Panc1 (cell line): ENCODE data around the gene DCTPP1. TPM values are rescaled to one million over a fixed set of nuclear protein-coding genes. Genes with fewer than 3 reads are reported as not detected.
A peak's percentile ranks its signal among the peaks of the same experiment; 100 is the strongest.
"Not testable (repeated sequence)": the region's sequence is repeated elsewhere in the genome, so short reads cannot be mapped to it uniquely, and the experiment has no call there.

Source experiments
- ATAC-seq: fragments of 200-7000 bp; cut with Tn5 transposase; 2 replicates; pipeline ENCODE4 v1.9.1; 2020; ENCODE audit warnings: mild to moderate bottlenecking, moderate library complexity
- Bru-seq: library from RNA; stranded (reverse); fragments of 400-500 nt; gene quantifications from one replicate; lab custom pipeline; 2021; lab: Mats Ljungman, UMichigan
- BruChase-seq, 2 experiments: library from RNA; stranded (reverse); fragments of 400-500 nt; gene quantifications; one replicate each; lab custom pipeline; 2021; lab: Mats Ljungman, UMichigan
- BruUV-seq: library from RNA; stranded (reverse); fragments of 400-500 nt; replicated peaks from 2 replicates; lab custom pipeline; 2021; lab: Mats Ljungman, UMichigan
- CTCF ChIA-PET: fragments of 300-600 bp; sonication (Branson Sonifier 250); formaldehyde crosslinking; loops from one replicate; lab custom pipeline; 2022; ENCODE audit warnings: antibody characterized with exemption; lab: Charles Lee
- POLR2A ChIA-PET: fragments of 300-600 bp; sonication (Branson Sonifier 250); formaldehyde crosslinking; loops from one replicate; lab custom pipeline; 2022; ENCODE audit warnings: antibody characterized with exemption; lab: Charles Lee
- DNase-seq: peaks from one replicate; pipeline ENCODE4 v3.0.0-alpha.2; 2010; ENCODE audit warnings: low read depth, low spot score
- H3K27ac ChIP-seq: 2 replicates; pipeline ENCODE4 v1.5.1; 2011; ENCODE audit warnings: mild to moderate bottlenecking, low read length, inconsistent platforms
- H3K27me3 ChIP-seq: fragments of 200-500 bp; sonication (Bioruptor generic); 2 replicates; pipeline ENCODE4 v1.6.0; 2014; ENCODE audit warnings: low read length, inconsistent platforms; ENCODE audit not compliant: control insufficient read depth, insufficient read depth
- H3K36me3 ChIP-seq: fragments of 200-500 bp; sonication (Bioruptor generic); 2 replicates; pipeline ENCODE4 v1.5.1; 2014; ENCODE audit warnings: inconsistent platforms, mild to moderate bottlenecking, low read length, moderate library complexity; ENCODE audit not compliant: control insufficient read depth, insufficient read depth
- H3K4me1 ChIP-seq: 2 replicates; pipeline ENCODE4 v1.5.1; 2011; ENCODE audit warnings: inconsistent platforms, mild to moderate bottlenecking, low read length, moderate library complexity; ENCODE audit not compliant: control insufficient read depth, insufficient read depth
- H3K4me3 ChIP-seq, 2 experiments: 2 replicates each; pipeline ENCODE4 v1.5.1; 2011 to 2012; ENCODE audit warnings: low read depth in 2 of 2, low read length in 2 of 2, mild to moderate bottlenecking in 2 of 2, inconsistent platforms in 1 of 2, moderate library complexity in 1 of 2
- H3K9me3 ChIP-seq: fragments of 200-500 bp; sonication (Bioruptor generic); 2 replicates; pipeline ENCODE4 v1.5.1; 2014; ENCODE audit warnings: low read depth, mild to moderate bottlenecking, inconsistent platforms, low read length, moderate library complexity; ENCODE audit not compliant: control insufficient read depth, insufficient read depth
- CTCF ChIP-seq: fragments of 450-650 bp; IDR thresholded peaks from 2 replicates; pipeline ENCODE4 v1.5.1; 2017; ENCODE audit warnings: mild to moderate bottlenecking
- POLR2AphosphoS5 ChIP-seq: IDR thresholded peaks from 2 replicates; pipeline ENCODE4 v1.6.1; 2012; ENCODE audit warnings: mild to moderate bottlenecking, low read depth, low read length, moderate library complexity
- REST ChIP-seq, 2 experiments: IDR thresholded peaks; 2 replicates each; pipeline ENCODE4 v1.6.1; 2011 to 2012; ENCODE audit warnings: low read depth in 2 of 2, control low read depth in 1 of 2, low read length in 1 of 2, mild to moderate bottlenecking in 1 of 2, moderate library complexity in 1 of 2; ENCODE audit not compliant: insufficient read depth in 1 of 2
- SIN3A ChIP-seq: IDR thresholded peaks from 2 replicates; pipeline ENCODE4 v1.6.1; 2012; ENCODE audit warnings: low read depth, mild to moderate bottlenecking, low read length, moderate library complexity, borderline replicate concordance; ENCODE audit not compliant: insufficient read depth
- TCF7L2 ChIP-seq: IDR thresholded peaks from 2 replicates; pipeline ENCODE4 v1.6.1; 2011; ENCODE audit warnings: mild to moderate bottlenecking, low read depth, low read length, inconsistent platforms
- in situ Hi-C: cut with HindIII; loops from 2 replicates; pipeline ENCODE4 v1.10.0; 2016; ENCODE audit warnings: low sequenced_read_pairs, low pct_unique_long_range_greater_than_20kb
- intact Hi-C: fragments of 100-400 bp; cut with micrococcal nuclease; formaldehyde crosslinking; loops from one replicate; pipeline ENCODE4 v1.10.0; 2022; ENCODE audit not compliant: unreplicated experiment
- long read RNA-seq: library from polyadenylated mRNA; unstranded; transcript quantifications from one replicate; pipeline ENCODE4 v2.0.0, GENCODE V29; 2021; ENCODE audit not compliant: unreplicated experiment
- polyA plus RNA-seq: library from polyadenylated mRNA; unstranded; fragments of >200 nt; gene quantifications from one replicate; pipeline ENCODE4 v1.2.1, GENCODE V29; 2012; ENCODE audit warnings: missing spikeins; ENCODE audit not compliant: insufficient read length
- total RNA-seq: library from RNA; stranded (reverse); gene quantifications from one replicate; pipeline ENCODE4 v1.2.1, GENCODE V29; 2021; ENCODE audit not compliant: unreplicated experiment

The DCTPP1 gene
- total RNA-seq (120 TPM), Bru-seq, nascent RNA (percentile 77 among the genes with signal in this experiment), BruChase-seq, experiment 1, labeled RNA remaining after a 2-hour chase (percentile 88 among the genes with signal in this experiment), BruChase-seq, experiment 2, labeled RNA remaining after a 6-hour chase (percentile 95 among the genes with signal in this experiment)
- 162 TPM for polyA plus RNA-seq
- long read RNA-seq, transcript DCTPP1-201 (3 exons, 1,222 nt): major isoform, 167 of 249 reads
- long read RNA-seq, partial matches to known transcripts: 0 of 249 reads
- long read RNA-seq, other reads (novel, unspliced or antisense): 80 of 249 reads

- Histone ChIP-seq H3K4me3 (peak within 1 kb of the TSS; percentile 86 to 99), H3K4me1 (peaks cover 9% of the 10 kb centered on the region), H3K9me3 (no peaks in the 10 kb centered on the region), H3K27me3 (no peaks in the 10 kb centered on the region), H3K27ac (peak within 1 kb of the TSS; percentile 91), H3K36me3 (peaks cover 6% of the 10 kb centered on the region; the same call in 1 of the 2 replicates)
- DNase-seq: peak; percentile 99
- CTCF ChIA-PET: interaction anchor here (0.6 to 1.5 kb wide), 17 partner anchors 11 to 261 kb away, joined by 3 to 14 read pairs (median 4); partner anchors contain the start of genes ZNF48, ZNF689 and ZNF764
- POLR2A ChIA-PET: interaction anchor here (0.5 to 0.9 kb wide), 6 partner anchors 101 to 204 kb away, joined by 3 to 6 read pairs (median 3); no protein-coding TSS in a partner anchor
- no TSS peak for BruUV-seq
- peak; percentile 65 for TF ChIP-seq POLR2AphosphoS5
- peak; percentile 95 for TF ChIP-seq CTCF
- no peak for TF ChIP-seq SIN3A
- intact Hi-C loops (loop anchor here (5.0 kb wide), 2 partner anchors 182 to 197 kb away; partner anchors contain the start of gene ZNF689), in situ Hi-C loops (no loop called here)
- peak; percentile 99 for ATAC-seq
Observed at GRCh38 chr16:30429678-30430427, at the start of gene DCTPP1. TSS of gene DCTPP1 (minus strand) at chr16:30430030. CDS start at chr16:30429980, 50 bp downstream.

- POLR2A ChIA-PET: interaction anchor here (0.6 kb wide), 1 partner anchor 172 kb away, joined by 5 read pairs; no protein-coding TSS in a partner anchor
- in situ Hi-C loops: no loop called here
- no peak overlapping the region for H3K4me3 ChIP-seq
- H3K4me1 ChIP-seq: no peaks in the 10 kb centered on the region
- H3K9me3 ChIP-seq: no peaks in the 10 kb centered on the region
- intact Hi-C loops: no loop called here
- CTCF ChIA-PET: interaction anchor here (0.6 kb wide), 1 partner anchor 19 kb away, joined by 3 read pairs; no protein-coding TSS in a partner anchor
- no TSS peak for BruUV-seq
- H3K36me3 ChIP-seq: no peaks in the 10 kb centered on the region
- no peaks in the 10 kb centered on the region for H3K27me3 ChIP-seq
- TF ChIP-seq TCF7L2 (no peak), REST (IDR thresholded peaks at IDR 0.05; ENCODE audit: insufficient read depth in 1 of 2, low read depth in 2 of 2, low read length in 1 of 2) (no peak), SIN3A (no peak), CTCF (no peak), POLR2AphosphoS5 (no peak)
- DNase-seq (no peak), ATAC-seq (no peak)
- H3K27ac ChIP-seq: no peak overlapping the region
Observed at GRCh38 chr16:30478766-30479478, 49.1 kb upstream of the DCTPP1 start.

GRCh38 chr16:30477773-30478172 is 47.9 kb upstream of the DCTPP1 start:
- H3K27me3 ChIP-seq, intact Hi-C loops, in situ Hi-C loops, H3K27ac ChIP-seq, H3K36me3 ChIP-seq, H3K4me1 ChIP-seq, POLR2A ChIA-PET, H3K4me3 ChIP-seq, CTCF ChIA-PET, ATAC-seq, H3K9me3 ChIP-seq, DNase-seq, BruUV-seq: not testable (repeated sequence)
